ENCODE measurements around the gene ACSL4. TPM values are rescaled to one million over a fixed set of nuclear protein-coding genes. Genes with fewer than 3 reads are reported as not detected.
"Not testable (repeated sequence)": the region's sequence is repeated elsewhere in the genome, so short reads cannot be mapped to it uniquely, and the experiment has no call there.

Gene ACSL4
- total RNA-seq, 6 donors from 2014 or later = 53.2 to 156 (median 106) TPM

DNA sequence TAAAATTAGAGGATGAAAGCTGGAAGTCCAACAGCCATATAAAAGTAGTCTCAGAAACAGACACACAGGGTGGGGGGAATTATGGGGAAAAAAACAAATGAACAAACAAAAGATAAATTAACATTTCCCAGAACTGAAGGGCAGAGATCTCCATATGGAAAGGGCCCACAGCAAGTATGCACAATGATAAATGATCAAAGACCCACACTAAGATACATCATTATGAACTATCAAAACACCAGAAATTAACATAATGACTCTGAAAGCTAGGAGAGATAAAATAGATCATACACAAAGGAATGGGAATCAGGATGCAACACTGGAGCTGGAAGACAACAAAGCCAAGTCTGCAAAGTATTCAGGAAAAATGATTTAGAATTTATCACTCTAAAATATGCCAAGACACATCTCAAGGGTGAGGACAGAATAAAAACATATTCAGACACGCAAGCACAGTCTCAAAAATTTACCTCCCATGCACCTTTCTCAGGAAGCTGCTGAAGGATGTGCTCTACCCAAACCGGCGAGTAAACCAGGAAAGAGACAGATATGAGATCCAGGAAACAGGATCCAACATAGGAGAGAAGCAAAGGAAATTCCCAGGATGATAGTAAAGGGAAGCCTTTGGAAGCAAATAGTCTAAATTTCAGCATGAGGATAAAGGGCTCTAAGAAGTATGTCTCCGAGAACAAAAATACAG is 77.4 kb downstream of the ACSL4 start:
- no peak overlapping the region for H3K4me3 ChIP-seq
- no peaks in the 10 kb centered on the region for H3K4me1 ChIP-seq
- no peak overlapping the region for H3K27ac ChIP-seq
- H3K27me3 ChIP-seq = no peaks in the 10 kb centered on the region
- ATAC-seq (ENCODE audit: low FRiP score in 2 of 2) (no peak), DNase-seq (no peak)
- peaks cover 0 to 20% (median 0%) of the 10 kb centered on the region in 4 donors for H3K36me3 ChIP-seq
- no peaks in the 10 kb centered on the region for H3K9me3 ChIP-seq
- TF ChIP-seq POLR2AphosphoS5 (IDR thresholded peaks at IDR 0.05) (no peak), POLR2A (IDR thresholded peaks at IDR 0.05) (no peak), EP300 (IDR thresholded peaks at IDR 0.05) (no peak)
- TF ChIP-seq, protein P1, sequence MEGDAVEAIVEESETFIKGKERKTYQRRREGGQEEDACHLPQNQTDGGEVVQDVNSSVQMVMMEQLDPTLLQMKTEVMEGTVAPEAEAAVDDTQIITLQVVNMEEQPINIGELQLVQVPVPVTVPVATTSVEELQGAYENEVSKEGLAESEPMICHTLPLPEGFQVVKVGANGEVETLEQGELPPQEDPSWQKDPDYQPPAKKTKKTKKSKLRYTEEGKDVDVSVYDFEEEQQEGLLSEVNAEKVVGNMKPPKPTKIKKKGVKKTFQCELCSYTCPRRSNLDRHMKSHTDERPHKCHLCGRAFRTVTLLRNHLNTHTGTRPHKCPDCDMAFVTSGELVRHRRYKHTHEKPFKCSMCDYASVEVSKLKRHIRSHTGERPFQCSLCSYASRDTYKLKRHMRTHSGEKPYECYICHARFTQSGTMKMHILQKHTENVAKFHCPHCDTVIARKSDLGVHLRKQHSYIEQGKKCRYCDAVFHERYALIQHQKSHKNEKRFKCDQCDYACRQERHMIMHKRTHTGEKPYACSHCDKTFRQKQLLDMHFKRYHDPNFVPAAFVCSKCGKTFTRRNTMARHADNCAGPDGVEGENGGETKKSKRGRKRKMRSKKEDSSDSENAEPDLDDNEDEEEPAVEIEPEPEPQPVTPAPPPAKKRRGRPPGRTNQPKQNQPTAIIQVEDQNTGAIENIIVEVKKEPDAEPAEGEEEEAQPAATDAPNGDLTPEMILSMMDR (IDR thresholded peaks at IDR 0.05) = no peak
- 72 to 73% methylated on average over 4 of the region's 4 CpGs for WGBS, 2 donors

DNA sequence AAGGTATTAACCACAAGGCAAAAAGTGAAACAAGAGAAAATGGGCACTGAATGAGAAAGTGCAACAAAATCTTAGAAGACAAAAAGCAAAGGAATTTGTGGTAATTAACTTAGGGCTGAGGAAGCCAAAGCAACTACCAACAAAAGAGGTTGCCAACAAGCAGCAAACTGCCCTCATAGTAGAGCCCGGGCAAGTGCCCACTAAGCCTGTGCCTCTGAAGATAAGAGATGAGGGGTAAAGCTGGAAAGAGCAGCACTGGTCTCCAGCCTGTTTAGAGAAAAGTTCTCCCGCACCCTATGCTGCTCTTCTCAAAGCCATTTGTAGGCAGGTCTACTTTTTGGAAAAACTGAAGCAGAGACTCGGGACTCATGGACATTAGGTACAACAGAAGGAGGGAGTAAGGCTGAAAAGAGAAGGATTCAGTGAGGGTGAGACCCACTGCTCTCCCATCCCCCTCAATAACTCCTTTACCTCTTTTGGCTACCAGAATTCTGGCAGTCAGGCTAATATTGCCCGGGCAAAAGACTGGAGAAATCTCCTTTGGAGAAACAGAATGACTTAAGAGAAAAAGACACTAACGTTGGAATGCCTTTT is 78.4 kb downstream of the ACSL4 start:
- DNase-seq = no peak
- Histone ChIP-seq H3K9me3 (no peaks in the 10 kb centered on the region), H3K4me3 (no peak overlapping the region), H3K4me1 (no peaks in the 10 kb centered on the region), H3K27ac (no peak overlapping the region), H3K36me3 (peaks cover 0 to 10% (median 0%) of the 10 kb centered on the region in 4 donors), H3K27me3 (no peaks in the 10 kb centered on the region)
- 72 to 92% methylated on average over 5 of the region's 5 CpGs for WGBS, 2 donors
- ATAC-seq (ENCODE audit: low FRiP score in 2 of 2) = no peak
- TF ChIP-seq, protein P1 (IDR thresholded peaks at IDR 0.05) = no peak
- no peak for TF ChIP-seq POLR2A (IDR thresholded peaks at IDR 0.05)

DNA sequence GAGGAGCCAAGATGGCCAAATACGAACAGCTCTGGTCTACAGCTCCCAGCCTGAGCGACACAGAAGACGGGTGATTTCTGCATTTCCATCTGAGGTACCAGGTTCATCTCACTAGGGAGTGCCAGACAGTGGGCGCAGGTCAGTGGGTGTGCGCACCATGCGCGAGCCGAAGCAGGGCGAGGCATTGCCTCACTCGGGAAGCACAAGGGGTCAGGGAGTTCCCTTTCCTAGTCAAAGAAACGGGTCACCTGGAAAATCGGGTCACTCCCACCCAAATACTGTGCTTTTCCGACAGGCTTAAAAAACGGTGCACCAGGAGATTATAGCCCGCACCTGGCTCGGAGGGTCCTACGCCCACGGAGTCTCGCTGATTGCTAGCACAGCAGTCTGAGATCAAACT is 88.4 kb downstream of the ACSL4 start:
- DNase-seq = peak in 1 of 2 donors; percentile 23
- H3K9me3 ChIP-seq; H3K27me3 ChIP-seq; H3K4me1 ChIP-seq; H3K4me3 ChIP-seq; ATAC-seq (ENCODE audit: low FRiP score in 2 of 2); H3K36me3 ChIP-seq; H3K27ac ChIP-seq: not testable (repeated sequence)
- 93 to 97% methylated on average over 3 to 19 of the region's 19 CpGs for WGBS, 2 donors

DNA sequence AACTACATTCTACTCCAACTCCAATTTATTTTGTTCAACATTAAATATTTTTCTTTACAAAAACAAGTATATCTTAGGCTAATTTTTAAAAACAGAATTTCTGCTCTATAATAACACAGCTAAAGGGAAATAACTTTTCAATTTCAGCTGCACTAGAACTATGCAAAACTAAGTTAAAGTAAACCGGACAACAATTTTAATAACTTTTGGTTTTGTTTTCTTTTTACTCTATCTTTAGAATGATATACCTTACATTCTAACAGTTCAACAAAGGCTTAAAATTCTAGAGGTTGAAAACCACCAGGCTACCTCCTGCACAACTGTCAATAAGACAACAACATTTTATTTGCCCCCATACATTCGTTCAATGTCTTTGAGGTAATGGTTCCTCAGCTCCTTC is 89.4 kb downstream of the ACSL4 start:
- 75 to 90% methylated on average over 2 of the region's 2 CpGs for WGBS, 2 donors
- Histone ChIP-seq H3K4me1 (no peaks in the 10 kb centered on the region), H3K4me3 (no peak overlapping the region), H3K27ac (no peak overlapping the region), H3K36me3 (no peaks in the 10 kb centered on the region), H3K9me3 (no peaks in the 10 kb centered on the region), H3K27me3 (no peaks in the 10 kb centered on the region)
- TF ChIP-seq POLR2AphosphoS5 (IDR thresholded peaks at IDR 0.05) (no peak), POLR2A (IDR thresholded peaks at IDR 0.05) (no peak), EP300 (IDR thresholded peaks at IDR 0.05) (no peak)
- TF ChIP-seq, protein P1 (IDR thresholded peaks at IDR 0.05) = no peak
- ATAC-seq (ENCODE audit: low FRiP score in 2 of 2) (no peak), DNase-seq (no peak)

DNA sequence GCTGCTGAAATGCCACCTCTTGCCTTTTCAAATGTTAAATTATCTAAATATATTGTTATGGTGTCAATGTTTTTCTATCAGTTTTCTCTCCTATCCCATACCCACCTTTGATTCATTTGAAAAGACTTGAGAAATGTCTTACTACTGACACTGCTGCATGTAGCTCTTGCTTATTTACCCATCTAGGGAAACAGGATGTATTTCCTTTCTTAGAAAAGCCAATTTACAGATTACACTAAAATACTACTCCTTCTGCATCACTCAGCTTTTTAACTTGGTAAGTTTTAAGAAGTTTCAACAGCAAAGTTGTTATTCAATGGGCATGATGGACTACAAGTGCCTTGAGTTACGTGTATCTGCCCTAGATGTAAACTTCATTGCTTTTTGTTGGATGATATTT is 94.9 kb downstream of the ACSL4 start:
- no peak for TF ChIP-seq EP300 (IDR thresholded peaks at IDR 0.05)
- TF ChIP-seq POLR2AphosphoS5 (IDR thresholded peaks at IDR 0.05) = no peak
- TF ChIP-seq POLR2A (IDR thresholded peaks at IDR 0.05) = no peak
- TF ChIP-seq, protein P1 (IDR thresholded peaks at IDR 0.05) = no peak
- no peak overlapping the region for H3K27ac ChIP-seq
- no peaks in the 10 kb centered on the region for H3K27me3 ChIP-seq
- DNase-seq (no peak), ATAC-seq (ENCODE audit: low FRiP score in 2 of 2) (no peak)
- H3K36me3 ChIP-seq = no peaks in the 10 kb centered on the region
- H3K9me3 ChIP-seq = no peaks in the 10 kb centered on the region
- 70 to 97% methylated on average over 1 of the region's 1 CpG for WGBS, 2 donors
- no peak overlapping the region for H3K4me3 ChIP-seq
- H3K4me1 ChIP-seq = no peaks in the 10 kb centered on the region

DNA sequence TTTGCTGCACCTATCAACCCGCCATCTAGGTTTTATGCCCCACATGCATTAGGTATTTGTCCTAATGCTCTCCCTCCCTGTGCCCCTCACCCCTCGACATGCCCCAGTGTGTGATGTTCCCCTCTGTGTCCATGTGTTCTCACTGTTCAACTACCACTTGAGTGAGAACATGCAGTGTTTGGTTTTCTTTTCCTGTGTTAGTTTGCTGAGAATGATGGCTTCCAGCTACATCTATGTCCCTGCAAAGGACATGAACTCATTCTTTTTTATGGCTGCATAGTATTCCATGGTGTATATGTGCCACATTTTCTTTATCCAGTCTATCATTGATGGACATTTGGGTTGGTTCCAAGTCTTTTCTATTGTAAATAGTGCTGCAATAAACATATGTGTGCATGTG is 95.6 kb downstream of the ACSL4 start:
- ATAC-seq (ENCODE audit: low FRiP score in 2 of 2); DNase-seq; H3K27me3 ChIP-seq; H3K36me3 ChIP-seq; H3K9me3 ChIP-seq; H3K4me1 ChIP-seq; H3K4me3 ChIP-seq; H3K27ac ChIP-seq: not testable (repeated sequence)
- WGBS, 2 donors = 79 to 97% methylated on average over 2 of the region's 2 CpGs
